ENCODE data around the gene ART4.

Gene ART4

GRCh38 chr12:14844401-14844800, 1.1 kb upstream of the ART4 start:
- no peaks in the 10 kb centered on the region; the same call in 1 of the 2 replicates for H3K27me3 ChIP-seq (ENCODE audit: low read depth)
- no peaks in the 10 kb centered on the region for H3K36me3 ChIP-seq (replicated peaks)
- no peaks in the 10 kb centered on the region for H3K9me3 ChIP-seq
- in situ Hi-C loops (cut with MboI; ENCODE audit: low sequenced_read_pairs), result no loop called here
- H3K4me3 ChIP-seq, result no peak overlapping the region
- DNase-seq (ENCODE audit: low spot score in 2 of 2), result no peak
- H3K4me1 ChIP-seq, result no peaks in the 10 kb centered on the region

- H3K4me1 ChIP-seq, result no peaks in the 10 kb centered on the region
- no peak for DNase-seq (ENCODE audit: low spot score in 2 of 2)
- in situ Hi-C loops (cut with MboI; ENCODE audit: low sequenced_read_pairs), result no loop called here
- no peaks in the 10 kb centered on the region for H3K9me3 ChIP-seq
- no peaks in the 10 kb centered on the region; the same call in 1 of the 2 replicates for H3K27me3 ChIP-seq (ENCODE audit: low read depth)
- H3K36me3 ChIP-seq (replicated peaks), result no peaks in the 10 kb centered on the region
- no peak overlapping the region for H3K4me3 ChIP-seq
These were observed 1.0 kb downstream of the ART4 start for GRCh38 chr12:14842315-14842714.

GRCh38 chr12:14841761-14842160, 1.6 kb downstream of the ART4 start:
- Histone ChIP-seq H3K36me3 (replicated peaks) (no peaks in the 10 kb centered on the region), H3K9me3 (no peaks in the 10 kb centered on the region), H3K4me1 (no peaks in the 10 kb centered on the region), H3K27me3 (ENCODE audit: low read depth) (no peaks in the 10 kb centered on the region; the same call in 1 of the 2 replicates), H3K4me3 (no peak overlapping the region)
- in situ Hi-C loops (cut with MboI; ENCODE audit: low sequenced_read_pairs), result no loop called here
- DNase-seq (ENCODE audit: low spot score in 2 of 2), result no peak

- no peak overlapping the region for H3K4me3 ChIP-seq
- in situ Hi-C loops (cut with MboI; ENCODE audit: low sequenced_read_pairs), result no loop called here
- no peak for DNase-seq (ENCODE audit: low spot score in 2 of 2)
- no peaks in the 10 kb centered on the region; the same call in 1 of the 2 replicates for H3K27me3 ChIP-seq (ENCODE audit: low read depth)
- no peaks in the 10 kb centered on the region for H3K9me3 ChIP-seq
- no peaks in the 10 kb centered on the region for H3K36me3 ChIP-seq (replicated peaks)
- H3K4me1 ChIP-seq, result no peaks in the 10 kb centered on the region
These were observed 2.7 kb downstream of the ART4 start for GRCh38 chr12:14840616-14841015.

- Histone ChIP-seq H3K27me3 (ENCODE audit: low read depth) (peaks cover under 1% of the 10 kb centered on the region; the same call in 1 of the 2 replicates), H3K4me3 (no peak overlapping the region), H3K36me3 (replicated peaks) (no peaks in the 10 kb centered on the region), H3K4me1 (no peaks in the 10 kb centered on the region), H3K9me3 (no peaks in the 10 kb centered on the region)
- in situ Hi-C loops (cut with MboI; ENCODE audit: low sequenced_read_pairs), result no loop called here
- DNase-seq (ENCODE audit: low spot score in 2 of 2), result no peak
These were observed 4.1 kb downstream of the ART4 start for GRCh38 chr12:14839262-14839661.

- H3K4me3 ChIP-seq, result no peak overlapping the region
- in situ Hi-C loops (cut with MboI; ENCODE audit: low sequenced_read_pairs), result no loop called here
- H3K36me3 ChIP-seq (replicated peaks), result no peaks in the 10 kb centered on the region
- DNase-seq (ENCODE audit: low spot score in 2 of 2), result no peak
- H3K4me1 ChIP-seq, result no peaks in the 10 kb centered on the region
- H3K27me3 ChIP-seq (ENCODE audit: low read depth), result peaks cover 4% of the 10 kb centered on the region; the same call in 1 of the 2 replicates
- H3K9me3 ChIP-seq, result no peaks in the 10 kb centered on the region
These were observed 6.8 kb downstream of the ART4 start for GRCh38 chr12:14836336-14837210.

- H3K9me3 ChIP-seq, result no peaks in the 10 kb centered on the region
- in situ Hi-C loops (cut with MboI; ENCODE audit: low sequenced_read_pairs), result no loop called here
- H3K36me3 ChIP-seq (replicated peaks), result no peaks in the 10 kb centered on the region
- H3K27me3 ChIP-seq (ENCODE audit: low read depth), result peaks cover 4% of the 10 kb centered on the region; the same call in 1 of the 2 replicates
- H3K4me3 ChIP-seq, result no peak overlapping the region
- DNase-seq (ENCODE audit: low spot score in 2 of 2), result no peak
- H3K4me1 ChIP-seq, result no peaks in the 10 kb centered on the region
These were observed 8.8 kb downstream of the ART4 start for GRCh38 chr12:14834509-14834908.

- H3K4me3 ChIP-seq, result no peak overlapping the region
- no peaks in the 10 kb centered on the region for H3K9me3 ChIP-seq
- H3K36me3 ChIP-seq (replicated peaks), result no peaks in the 10 kb centered on the region
- DNase-seq (ENCODE audit: low spot score in 2 of 2), result no peak
- in situ Hi-C loops (cut with MboI; ENCODE audit: low sequenced_read_pairs), result no loop called here
- H3K27me3 ChIP-seq (ENCODE audit: low read depth), result peaks cover 6% of the 10 kb centered on the region; the same call in 1 of the 2 replicates
- H3K4me1 ChIP-seq, result no peaks in the 10 kb centered on the region
These were observed 9.4 kb downstream of the ART4 start for GRCh38 chr12:14833952-14834351.

GRCh38 chr12:14833336-14833735, 10.0 kb downstream of the ART4 start:
- DNase-seq (ENCODE audit: low spot score in 2 of 2), result no peak
- H3K9me3 ChIP-seq, result no peaks in the 10 kb centered on the region
- in situ Hi-C loops (cut with MboI; ENCODE audit: low sequenced_read_pairs), result no loop called here

GRCh38 chr12:14828892-14829291, 14.4 kb downstream of the ART4 start:
- H3K4me1 ChIP-seq, result no peaks in the 10 kb centered on the region
- no peak for DNase-seq (ENCODE audit: low spot score in 2 of 2)
- no peak overlapping the region for H3K4me3 ChIP-seq
- no peaks in the 10 kb centered on the region for H3K9me3 ChIP-seq
- no peaks in the 10 kb centered on the region for H3K36me3 ChIP-seq (replicated peaks)
- in situ Hi-C loops (cut with MboI; ENCODE audit: low sequenced_read_pairs), result no loop called here
- H3K27me3 ChIP-seq (ENCODE audit: low read depth), result peaks cover 3% of the 10 kb centered on the region; the same call in 1 of the 2 replicates

More at GRCh38 chr12:14833336-14833735, 10.0 kb downstream of the ART4 start:
- Histone ChIP-seq H3K4me3 (no peak overlapping the region), H3K27me3 (ENCODE audit: low read depth) (peaks cover 6% of the 10 kb centered on the region; the same call in 1 of the 2 replicates), H3K4me1 (no peaks in the 10 kb centered on the region), H3K36me3 (replicated peaks) (no peaks in the 10 kb centered on the region)

GRCh38 chr12:14827043-14827442, 16.3 kb downstream of the ART4 start:
- in situ Hi-C loops (cut with MboI; ENCODE audit: low sequenced_read_pairs), result no loop called here

GRCh38 chr12:14826491-14826890, 16.8 kb downstream of the ART4 start:
- Histone ChIP-seq H3K27me3 (ENCODE audit: low read depth) (peaks cover 3% of the 10 kb centered on the region; the same call in 1 of the 2 replicates), H3K9me3 (no peaks in the 10 kb centered on the region), H3K4me3 (no peak overlapping the region), H3K36me3 (replicated peaks) (no peaks in the 10 kb centered on the region), H3K4me1 (no peaks in the 10 kb centered on the region)
- in situ Hi-C loops (cut with MboI; ENCODE audit: low sequenced_read_pairs), result no loop called here
- no peak for DNase-seq (ENCODE audit: low spot score in 2 of 2)

More at GRCh38 chr12:14827043-14827442, 16.3 kb downstream of the ART4 start:
- no peaks in the 10 kb centered on the region for H3K36me3 ChIP-seq (replicated peaks)
- DNase-seq (ENCODE audit: low spot score in 2 of 2), result no peak
- no peak overlapping the region for H3K4me3 ChIP-seq
- peaks cover 3% of the 10 kb centered on the region; the same call in 1 of the 2 replicates for H3K27me3 ChIP-seq (ENCODE audit: low read depth)
- no peaks in the 10 kb centered on the region for H3K9me3 ChIP-seq
- no peaks in the 10 kb centered on the region for H3K4me1 ChIP-seq

GRCh38 chr12:14825256-14825655, 18.1 kb downstream of the ART4 start:
- peaks cover 3% of the 10 kb centered on the region; the same call in 1 of the 2 replicates for H3K27me3 ChIP-seq (ENCODE audit: low read depth)
- H3K4me1 ChIP-seq, result no peaks in the 10 kb centered on the region
- in situ Hi-C loops (cut with MboI; ENCODE audit: low sequenced_read_pairs), result no loop called here
- no peak overlapping the region for H3K4me3 ChIP-seq
- DNase-seq (ENCODE audit: low spot score in 2 of 2), result no peak
- H3K9me3 ChIP-seq, result no peaks in the 10 kb centered on the region
- no peaks in the 10 kb centered on the region for H3K36me3 ChIP-seq (replicated peaks)

GRCh38 chr12:14824012-14824634, 19.2 kb downstream of the ART4 start:
- Histone ChIP-seq H3K4me3 (no peak overlapping the region), H3K4me1 (no peaks in the 10 kb centered on the region), H3K27me3 (ENCODE audit: low read depth) (no peaks in the 10 kb centered on the region), H3K36me3 (replicated peaks) (no peaks in the 10 kb centered on the region), H3K9me3 (no peaks in the 10 kb centered on the region)
- DNase-seq (ENCODE audit: low spot score in 2 of 2), result no peak
- in situ Hi-C loops (cut with MboI; ENCODE audit: low sequenced_read_pairs), result no loop called here
